ENCODE data around the gene BPGM.
A peak's percentile ranks its signal among the peaks of the same experiment; 100 is the strongest.

BPGM gene

DNA sequence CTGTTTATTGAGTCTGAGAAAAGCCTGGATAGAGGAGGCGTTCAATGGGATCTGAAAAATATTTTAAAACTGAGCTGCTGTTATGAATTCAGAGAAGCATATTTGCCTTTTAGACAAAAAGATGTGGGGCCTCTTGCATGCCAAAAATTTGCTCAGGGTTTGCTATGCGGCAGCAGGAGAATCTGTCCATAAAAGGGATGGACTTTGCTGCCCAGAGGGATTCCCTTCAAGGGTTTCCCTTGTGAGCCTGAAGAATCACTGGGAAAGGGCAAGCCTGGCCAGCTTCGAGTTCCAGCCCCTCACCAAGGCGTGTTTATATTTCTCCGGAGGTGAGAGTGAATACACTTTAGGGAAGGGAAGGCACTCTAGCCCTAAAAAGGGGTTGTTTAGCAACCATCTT is 77.2 kb downstream of the BPGM start:
- DNase-seq: no peak

- DNase-seq: peak; percentile 53
Measured at GRCh38 chr7:134724606-134725005, 78.0 kb downstream of the BPGM start.

GRCh38 chr7:134726581-134726980 is 79.9 kb downstream of the BPGM start:
- no peak for DNase-seq

DNA sequence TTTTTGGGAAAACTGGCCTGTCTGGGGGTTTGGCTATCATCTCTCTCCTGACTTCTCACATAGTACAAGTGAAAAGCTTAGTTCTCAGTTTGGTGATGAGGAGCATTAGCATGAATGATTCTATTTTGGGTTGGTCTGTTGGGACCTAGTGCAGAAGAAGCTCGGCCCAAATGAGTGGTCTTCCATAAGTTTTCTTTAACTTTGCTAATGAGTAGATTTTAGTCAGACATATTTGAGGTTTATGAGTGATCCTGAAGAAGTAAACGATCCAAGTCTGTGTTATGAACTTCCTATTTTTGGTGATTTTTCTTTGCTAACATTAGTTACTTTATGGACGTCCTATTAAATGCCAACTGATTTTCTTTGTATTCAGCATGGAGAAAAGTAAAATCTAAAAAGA is 81.1 kb downstream of the BPGM start:
- DNase-seq: no peak
